HG03135 (cell line): ENCODE results near the gene CCDC24.

Source experiments
- ATAC-seq: cut with Tn5 transposase; IDR thresholded peaks from one replicate; pipeline ENCODE4 v1.9.1; 2021; ENCODE audit warnings: mild to moderate bottlenecking, moderate library complexity; ENCODE audit not compliant: unreplicated experiment

CCDC24 gene

GRCh38 chr1:43995984-43996732 is 4.8 kb downstream of the CCDC24 start:
- ATAC-seq, result no peak

GRCh38 chr1:43996733-43997115 is 5.3 kb downstream of the CCDC24 start:
- ATAC-seq, result no peak

- ATAC-seq, result no peak
These were observed 6.0 kb downstream of the CCDC24 start for GRCh38 chr1:43997295-43997999.

GRCh38 chr1:43998000-43998378 is 6.6 kb downstream of the CCDC24 start:
- no peak for ATAC-seq

GRCh38 chr1:43999455-43999854 is 8.1 kb downstream of the CCDC24 start:
- ATAC-seq, result no peak

GRCh38 chr1:44000122-44000665 is 8.8 kb downstream of the CCDC24 start:
- ATAC-seq, result no peak

- ATAC-seq, result no peak
These were observed 10.8 kb downstream of the CCDC24 start for GRCh38 chr1:44002165-44002564.

- no peak for ATAC-seq
These were observed 11.3 kb downstream of the CCDC24 start for GRCh38 chr1:44002606-44003157.

GRCh38 chr1:44008259-44008658 is 16.9 kb downstream of the CCDC24 start:
- no peak for ATAC-seq

- ATAC-seq, result no peak
These were observed 19.6 kb downstream of the CCDC24 start for GRCh38 chr1:44010935-44011471.

GRCh38 chr1:44012404-44012803 is 21.0 kb downstream of the CCDC24 start:
- ATAC-seq, result no peak

- no peak for ATAC-seq
These were observed 21.7 kb downstream of the CCDC24 start for GRCh38 chr1:44012941-44013609.

- no peak for ATAC-seq
These were observed 22.6 kb downstream of the CCDC24 start for GRCh38 chr1:44013949-44014348.

GRCh38 chr1:44014365-44015104 is 23.1 kb downstream of the CCDC24 start:
- ATAC-seq, result no peak

- no peak for ATAC-seq
These were observed 23.8 kb downstream of the CCDC24 start for GRCh38 chr1:44015206-44015605.

- ATAC-seq, result no peak
These were observed 24.9 kb downstream of the CCDC24 start for GRCh38 chr1:44016041-44016889.

- ATAC-seq, result no peak
These were observed 25.5 kb downstream of the CCDC24 start for GRCh38 chr1:44016890-44017400.

- no peak for ATAC-seq
These were observed 28.1 kb downstream of the CCDC24 start for GRCh38 chr1:44019466-44019948.

GRCh38 chr1:44020464-44020863 is 29.1 kb downstream of the CCDC24 start:
- ATAC-seq, result no peak
